AG04449 (cell line): ENCODE results near the gene CEMIP.

Source experiments
- CTCF ChIA-PET: fragments of 350-600 bp; formaldehyde crosslinking; extraction: SDS; loops from one replicate; lab custom pipeline; 2021; ENCODE audit warnings: antibody characterized with exemption; lab: Yijun Ruan, JAX
- POLR2A ChIA-PET: fragments of 400-600, 350-600 bp; formaldehyde crosslinking; extraction: SDS; loops from one replicate; lab custom pipeline; 2020; ENCODE audit warnings: antibody characterized with exemption, inconsistent platforms; lab: Yijun Ruan, JAX
- DNase-seq: peaks from one replicate; pipeline ENCODE4 v3.0.0-alpha.2; 2010; ENCODE audit warnings: low read depth, low spot score
- H3K4me3 ChIP-seq: 2 replicates; pipeline ENCODE4 v1.5.1; 2011; ENCODE audit warnings: low read depth, mild to moderate bottlenecking, control low read depth, low read length
- CTCF ChIP-seq: IDR thresholded peaks from one replicate; pipeline ENCODE4 v1.5.1; 2011; ENCODE audit warnings: mild to moderate bottlenecking, moderate library complexity, low read length, control low read depth, inconsistent platforms; ENCODE audit not compliant: insufficient read depth; ENCODE audit errors: missing control alignments

The CEMIP gene

GRCh38 chr15:80817901-80818300, 38.7 kb downstream of the CEMIP start:
- no peak for TF ChIP-seq CTCF
- DNase-seq = no peak
- CTCF ChIA-PET = interaction anchor here (0.8 to 1.5 kb wide), 2 partner anchors 11 to 158 kb away, joined by 3 to 5 read pairs; no protein-coding TSS in a partner anchor

GRCh38 chr15:80819001-80819400, 39.8 kb downstream of the CEMIP start:
- TF ChIP-seq CTCF = no peak
- DNase-seq = no peak

More at GRCh38 chr15:80817901-80818300, 38.7 kb downstream of the CEMIP start:
- POLR2A ChIA-PET = no interaction called here
- no peak overlapping the region for H3K4me3 ChIP-seq

GRCh38 chr15:80820092-80820491, 40.9 kb downstream of the CEMIP start:
- no peak for TF ChIP-seq CTCF
- POLR2A ChIA-PET = no interaction called here
- H3K4me3 ChIP-seq = no peak overlapping the region
- CTCF ChIA-PET = no interaction called here
- no peak for DNase-seq

More at GRCh38 chr15:80819001-80819400, 39.8 kb downstream of the CEMIP start:
- CTCF ChIA-PET = interaction anchor here (1.2 to 1.5 kb wide), 2 partner anchors 13 to 43 kb away, joined by 3 to 5 read pairs; no protein-coding TSS in a partner anchor
- H3K4me3 ChIP-seq = no peak overlapping the region
- POLR2A ChIA-PET = no interaction called here

GRCh38 chr15:80822256-80822655, 43.1 kb downstream of the CEMIP start:
- TF ChIP-seq CTCF = no peak
- POLR2A ChIA-PET = no interaction called here
- H3K4me3 ChIP-seq = no peak overlapping the region
- CTCF ChIA-PET = interaction anchor here (1.2 to 1.4 kb wide), 2 partner anchors 147 to 444 kb away, joined by 3 read pairs; no protein-coding TSS in a partner anchor
- no peak for DNase-seq

- POLR2A ChIA-PET = no interaction called here
- H3K4me3 ChIP-seq = no peak overlapping the region
- TF ChIP-seq CTCF = no peak
- no peak for DNase-seq
- CTCF ChIA-PET = interaction anchor here (1.2 to 1.4 kb wide), 2 partner anchors 147 to 444 kb away, joined by 3 read pairs; no protein-coding TSS in a partner anchor
Observed at GRCh38 chr15:80822676-80823075, 43.5 kb downstream of the CEMIP start.

- ChIA-PET CTCF (interaction anchor here (1.4 kb wide), 1 partner anchor 443 kb away, joined by 3 read pairs; no protein-coding TSS in a partner anchor), POLR2A (no interaction called here)
- DNase-seq = no peak
- TF ChIP-seq CTCF = no peak
- no peak overlapping the region for H3K4me3 ChIP-seq
Observed at GRCh38 chr15:80823120-80823519, 44.0 kb downstream of the CEMIP start.
